Measurements from ENCODE around the gene COL6A1. TPM values are rescaled to one million over a fixed set of nuclear protein-coding genes. Genes with fewer than 3 reads are reported as not detected.

Gene COL6A1
- total and polyA plus RNA-seq, 2 donors (not counting 3 experiments of a cell fraction or from before 2014, with no cell fraction given) = 30.1 to 42.4 TPM

GRCh38 chr21:45982758-45983648, 1.4 kb downstream of the COL6A1 start:
- no peaks in the 10 kb centered on the region for H3K79me2 ChIP-seq (ENCODE audit: control insufficient read depth, insufficient read depth, low read length)
- H3K9ac ChIP-seq (replicated peaks; ENCODE audit: extremely low read depth, insufficient read depth, low read length) = no peak overlapping the region
- DNase-seq (ENCODE audit: low read depth, low spot score) = no peak
- H3K4me3 ChIP-seq (replicated peaks in 1 of 3; ENCODE audit: insufficient read depth in 1 of 3, low read depth in 1 of 3, low read length in 3 of 3) = peak overlapping the region in 1 of 3 experiments; percentile 47
- TF ChIP-seq EZH2 (IDR thresholded peaks at IDR 0.05; ENCODE audit: borderline replicate concordance, low read depth, low read length, severe bottlenecking) (no peak), JUN (IDR thresholded peaks at IDR 0.05; ENCODE audit: borderline replicate concordance, insufficient read depth, insufficient read length, low read depth) (no peak), CTCF (IDR thresholded peaks at IDR 0.05; ENCODE audit: extremely low read depth in 1 of 2, insufficient read depth in 1 of 2, low read depth in 1 of 2, low read length in 2 of 2) (no peak), MAX (IDR thresholded peaks at IDR 0.05; ENCODE audit: insufficient read depth, insufficient read length) (no peak), FOS (IDR thresholded peaks at IDR 0.05; ENCODE audit: borderline replicate concordance, insufficient read depth, low read length) (no peak), MYC (IDR thresholded peaks at IDR 0.05; ENCODE audit: low read depth, low read length) (no peak)
- peaks cover 9% of the 10 kb centered on the region for H3K4me1 ChIP-seq (ENCODE audit: control insufficient read depth, extremely low read depth, insufficient read depth, low read length)
- no TSS peak for BruUV-seq (replicated peaks)
- H3K4me2 ChIP-seq (ENCODE audit: insufficient read depth, low read length) = no peak overlapping the region
- no peak overlapping the region for H3K27ac ChIP-seq (ENCODE audit: insufficient read depth, low read depth, low read length)
- no peak for FAIRE-seq
- H3K36me3 ChIP-seq (ENCODE audit: control insufficient read depth in 2 of 2, extremely low read depth in 1 of 2, insufficient read depth in 2 of 2, low read length in 2 of 2) = no peaks in the 10 kb centered on the region
- H2AFZ ChIP-seq (ENCODE audit: low read depth, low read length) = no peak overlapping the region
- POLR2A ChIA-PET = no interaction called here
- no peaks in the 10 kb centered on the region for H3K9me3 ChIP-seq (replicated peaks; ENCODE audit: control insufficient read depth, insufficient read depth, low read length)
- CTCF ChIA-PET = interaction anchor here (1.8 kb wide), 1 partner anchor 9 kb away, joined by 8 read pairs; no protein-coding TSS in a partner anchor
- H4K20me1 ChIP-seq (replicated peaks; ENCODE audit: control insufficient read depth, extremely low read depth, insufficient read depth, low read length) = no peaks in the 10 kb centered on the region
- intact Hi-C loops (cut with micrococcal nuclease) (no loop called here), dilution Hi-C loops (cut with MboI; ENCODE audit: extremely low pct_ligation_motif_present, low sequenced_read_pairs) (no loop called here)
- H3K27me3 ChIP-seq (ENCODE audit: control insufficient read depth in 2 of 2, insufficient read depth in 2 of 2, low read length in 2 of 2) = peaks cover 0 to 3% of the 10 kb centered on the region in 2 experiments
- H3K9me1 ChIP-seq (replicated peaks; ENCODE audit: control insufficient read depth, extremely low read depth, insufficient read depth, low read length) = no peaks in the 10 kb centered on the region

Measured in endothelial cell of umbilical vein (primary cell).